ENCODE results near the gene FABP1.

Gene FABP1

DNA sequence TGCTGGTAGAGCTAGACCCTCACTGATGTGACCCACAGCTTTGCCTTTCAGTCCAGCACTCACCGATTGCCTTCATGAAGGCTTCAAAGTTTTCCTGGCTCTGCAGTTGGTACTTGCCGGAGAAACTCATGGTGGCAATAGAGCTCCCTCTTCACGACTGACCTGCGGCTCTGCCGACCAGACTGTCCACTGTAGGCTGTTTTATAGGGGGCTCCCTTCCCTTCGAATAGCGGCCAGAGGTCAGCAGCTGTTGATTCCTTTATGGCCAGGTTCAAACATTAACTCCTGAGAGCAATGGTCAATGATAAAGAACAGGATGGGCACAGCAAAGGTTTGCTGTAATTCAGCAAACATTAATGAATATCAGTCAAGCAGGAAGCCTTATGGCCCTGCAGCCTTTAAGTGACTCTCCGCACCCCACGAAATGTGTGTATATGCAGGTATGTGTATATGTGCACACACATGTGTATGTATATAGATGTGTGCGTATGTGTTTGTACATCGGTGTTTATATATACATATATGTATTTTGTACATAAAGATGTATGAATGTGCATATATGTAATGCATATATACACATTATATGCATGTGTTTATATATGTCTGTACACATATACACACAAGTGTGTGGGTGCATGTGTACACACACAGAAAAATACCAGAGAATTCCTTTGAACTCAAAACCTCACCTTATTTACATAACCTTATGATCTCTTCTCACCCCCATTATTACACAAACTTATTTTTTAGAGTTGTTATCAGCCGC lies at the start of gene FABP1:
Gene FABP1 (minus strand): TSS at position 175 of the 766 bp plus-strand sequence. CDS start 45 bp downstream, at position 130.
- DNase-seq: no peak

DNA sequence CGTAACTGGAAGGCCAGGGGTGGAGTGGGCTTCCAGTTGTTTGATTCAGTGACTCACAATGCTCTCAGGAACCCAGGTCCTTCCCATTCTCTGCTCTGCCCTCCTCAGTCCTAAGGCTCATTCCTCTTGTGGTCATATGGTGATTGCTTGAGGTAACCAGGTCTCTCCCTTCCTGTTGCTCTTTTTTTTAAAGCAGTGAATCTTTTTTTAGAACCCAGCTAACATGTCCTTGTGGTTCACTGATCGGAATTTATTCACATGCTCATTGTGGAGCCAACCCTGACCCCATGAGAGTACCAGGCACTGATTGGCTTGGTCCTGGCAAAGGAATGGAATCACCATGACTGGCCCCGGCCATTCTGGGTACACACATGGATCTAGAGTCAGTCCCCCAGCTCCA lies 49.7 kb upstream of the FABP1 start:
- no peak for DNase-seq

DNA sequence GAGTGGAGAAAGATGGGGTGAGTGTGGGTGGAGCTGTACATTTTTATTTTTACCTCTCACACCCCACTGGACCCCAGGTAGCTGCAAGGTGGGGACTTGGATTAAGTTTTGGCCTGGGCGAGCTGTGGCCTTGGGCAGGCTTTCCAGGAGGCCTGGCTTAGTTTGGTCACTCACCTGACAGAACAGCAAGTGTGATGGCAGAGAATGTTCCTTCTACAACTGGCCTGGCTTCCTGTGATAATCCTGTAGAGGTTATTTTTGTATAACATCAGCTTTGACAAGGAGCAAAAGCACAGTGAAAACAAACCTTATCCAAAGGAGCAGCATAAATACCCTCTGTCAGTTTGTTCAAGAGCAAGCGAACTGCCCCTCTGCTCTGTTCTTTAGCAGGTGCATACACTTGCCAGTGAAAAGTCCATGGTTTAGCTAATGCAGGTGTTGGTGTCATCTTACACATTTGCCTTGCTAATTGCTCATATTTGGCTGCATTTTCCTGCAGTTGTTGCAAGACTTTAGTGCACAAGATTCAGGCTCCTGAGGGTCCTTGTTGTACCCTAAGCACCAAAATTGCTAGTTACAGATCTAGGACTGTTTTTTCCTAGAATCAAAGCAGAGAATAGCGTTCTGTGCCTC lies 48.6 kb upstream of the FABP1 start:
- DNase-seq: no peak

DNA sequence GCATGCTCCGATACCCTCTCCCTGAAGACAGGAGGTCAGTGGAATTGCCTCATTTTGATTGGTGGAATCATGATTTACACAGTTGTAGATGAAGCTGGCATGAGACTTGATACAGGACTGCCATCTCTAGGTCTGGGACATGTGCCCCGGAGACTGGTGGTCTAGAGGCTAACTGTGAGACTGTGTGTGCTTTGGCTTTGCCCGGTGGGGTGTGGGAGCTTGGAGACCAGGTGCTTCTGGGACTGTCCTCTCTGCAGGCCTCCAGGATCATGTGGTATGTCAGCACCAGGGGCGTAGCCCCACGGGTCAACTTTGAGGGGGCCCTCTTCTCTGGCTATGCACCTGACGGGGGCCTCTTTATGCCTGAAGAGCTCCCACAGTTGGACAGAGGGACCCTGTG lies 45.0 kb upstream of the FABP1 start:
- DNase-seq: no peak

DNA sequence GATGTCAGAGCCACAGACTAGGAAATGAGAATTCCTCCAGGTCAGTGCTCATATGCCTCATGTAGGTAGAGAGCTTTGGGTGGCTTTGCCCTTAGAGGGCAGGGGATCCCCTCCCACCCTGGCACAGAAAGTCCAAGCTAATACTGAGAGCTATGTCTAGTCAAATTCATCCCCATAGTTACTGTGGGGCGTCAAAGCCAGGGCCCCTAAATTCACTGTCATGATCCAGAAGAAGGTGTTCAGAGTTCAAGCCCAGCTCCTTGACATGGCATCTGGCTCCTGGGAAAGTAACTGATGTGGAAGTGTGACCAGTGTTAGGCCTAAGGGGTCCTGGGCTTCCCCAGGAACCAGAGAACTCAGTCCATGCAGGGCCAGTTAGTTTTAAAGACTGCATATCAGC lies 44.1 kb upstream of the FABP1 start:
- DNase-seq: no peak

DNA sequence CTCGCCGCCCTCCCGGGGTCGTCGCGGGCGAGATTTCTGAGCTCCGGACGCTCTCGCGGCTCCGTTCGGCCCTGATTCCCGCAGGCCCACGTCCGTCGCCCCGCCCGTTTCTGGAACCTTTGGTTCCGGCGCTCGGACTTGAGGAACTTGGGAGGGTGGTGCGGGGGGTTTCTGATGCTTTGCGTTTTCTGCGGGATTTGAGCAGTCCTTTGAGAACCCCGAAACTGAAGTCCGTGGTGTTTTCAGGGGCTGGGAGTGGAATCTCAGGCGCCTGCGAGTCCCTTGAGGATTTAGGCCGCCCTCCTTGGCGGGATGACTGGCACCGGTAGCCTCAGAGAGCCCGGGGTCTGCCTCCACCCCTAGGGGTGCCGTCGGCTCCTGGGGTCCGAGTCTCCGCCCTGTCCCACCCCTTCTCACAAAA lies 42.6 kb upstream of the FABP1 start:
- DNase-seq: peak; percentile 37 to 54 (median 49)

DNA sequence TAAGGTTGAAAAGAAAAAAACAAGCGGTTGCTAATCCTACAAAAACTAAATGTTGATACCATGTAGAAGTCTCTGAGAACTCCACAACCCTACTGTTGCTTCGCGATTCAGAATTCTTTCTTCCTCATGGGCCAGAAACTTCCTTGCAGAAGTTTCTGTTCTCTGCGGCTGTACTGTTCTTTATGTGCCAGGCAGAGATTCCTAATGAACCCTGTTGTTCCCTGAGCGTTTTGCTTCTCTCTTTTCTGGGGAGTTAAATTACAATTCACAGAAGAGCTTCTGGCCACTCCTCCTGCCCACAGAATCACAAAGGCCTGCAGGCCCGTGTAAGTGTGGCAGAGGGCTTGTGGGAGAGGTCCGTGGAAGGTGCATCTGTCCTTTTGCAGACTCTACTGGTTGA lies 40.5 kb upstream of the FABP1 start:
- DNase-seq: no peak

DNA sequence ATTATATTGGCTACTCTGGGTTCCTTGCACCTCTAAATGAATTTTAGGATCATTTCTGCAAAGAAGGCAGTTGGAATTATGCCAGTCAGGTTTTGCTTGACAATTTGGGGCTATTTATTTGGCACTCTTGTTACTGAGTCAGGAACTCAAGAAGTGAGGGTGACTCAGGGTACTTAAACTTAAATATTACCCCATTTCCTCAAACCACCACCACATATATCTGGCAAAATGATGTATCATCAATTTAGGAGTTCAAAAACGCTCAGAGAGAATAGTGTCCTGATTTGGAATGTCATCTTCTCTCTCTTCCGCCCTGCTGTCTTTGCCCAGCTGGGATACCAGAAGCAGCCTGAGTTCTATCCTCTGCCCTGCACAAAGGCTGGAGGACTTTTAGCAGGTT lies 39.9 kb upstream of the FABP1 start:
- peak; percentile 26 to 71 (median 67) for DNase-seq

DNA sequence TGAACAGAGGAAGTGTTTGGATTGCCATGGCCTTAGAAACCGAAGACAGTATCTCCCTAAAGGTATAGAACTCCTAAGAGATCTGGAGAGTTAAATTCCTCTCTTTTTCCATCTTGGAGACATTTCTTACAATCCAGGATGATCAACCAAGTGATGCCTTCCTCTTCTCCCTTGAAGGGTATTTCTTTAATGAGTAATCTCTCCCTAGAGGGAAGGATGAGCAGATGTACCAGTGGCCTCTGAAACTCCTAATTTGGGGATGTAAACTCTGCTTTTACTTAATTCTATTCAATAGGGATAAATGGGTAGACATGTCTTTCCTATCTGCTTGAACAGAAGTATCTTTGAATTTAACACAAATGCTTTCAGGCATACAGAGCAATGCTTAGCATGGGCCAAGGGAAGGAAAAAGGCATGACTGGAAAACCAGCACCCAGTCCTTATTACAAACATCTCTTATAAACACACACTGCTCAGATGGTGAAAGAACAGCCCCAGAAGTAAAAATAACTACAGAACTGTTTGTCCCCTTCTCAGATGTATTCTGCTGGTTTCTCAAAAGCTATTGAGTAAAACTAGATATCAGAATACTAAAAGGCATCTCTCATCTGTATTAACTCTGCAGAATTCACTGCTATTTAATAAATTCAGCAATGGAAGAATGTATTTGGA lies 37.6 kb upstream of the FABP1 start:
- peak in 1 of 3 donors; percentile 40 for DNase-seq

DNA sequence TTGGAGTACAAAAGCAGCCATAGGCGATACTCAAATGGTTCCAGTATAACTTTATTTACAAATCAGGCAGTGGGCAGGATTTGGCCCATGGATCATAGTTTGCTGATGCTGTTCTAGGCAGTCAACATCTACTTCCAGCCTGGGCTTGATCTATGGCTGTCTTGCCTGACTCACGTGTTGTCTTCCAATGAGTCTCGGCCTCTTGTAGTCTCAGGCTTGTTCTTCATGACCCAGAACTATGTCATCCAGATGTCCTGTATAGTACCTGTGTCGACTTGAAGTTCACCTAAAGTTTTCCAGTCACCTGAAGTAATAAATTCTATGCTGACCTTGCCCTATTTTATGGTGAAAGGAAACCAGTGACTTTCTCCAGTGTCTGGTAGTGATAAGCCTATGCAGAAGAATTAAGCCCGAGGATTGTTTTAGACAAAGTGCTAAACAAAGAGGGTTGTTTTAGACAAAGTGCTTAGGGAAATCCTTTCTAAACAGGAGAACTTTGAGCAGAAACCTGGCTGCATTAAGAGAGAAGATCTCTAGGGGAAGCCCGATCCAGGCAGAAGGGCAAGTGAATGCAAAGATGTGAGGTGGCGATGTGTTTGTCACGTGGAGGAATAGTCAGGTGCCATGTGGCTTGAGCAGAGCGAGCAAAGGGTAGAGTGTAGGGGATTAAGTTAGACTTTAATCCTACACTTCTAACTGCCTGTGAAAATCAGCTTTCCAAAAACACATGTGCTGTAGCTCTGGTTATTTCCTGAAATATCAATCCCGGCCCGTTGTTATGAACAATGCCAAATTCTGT lies 33.8 kb upstream of the FABP1 start:
- no peak for DNase-seq

DNA sequence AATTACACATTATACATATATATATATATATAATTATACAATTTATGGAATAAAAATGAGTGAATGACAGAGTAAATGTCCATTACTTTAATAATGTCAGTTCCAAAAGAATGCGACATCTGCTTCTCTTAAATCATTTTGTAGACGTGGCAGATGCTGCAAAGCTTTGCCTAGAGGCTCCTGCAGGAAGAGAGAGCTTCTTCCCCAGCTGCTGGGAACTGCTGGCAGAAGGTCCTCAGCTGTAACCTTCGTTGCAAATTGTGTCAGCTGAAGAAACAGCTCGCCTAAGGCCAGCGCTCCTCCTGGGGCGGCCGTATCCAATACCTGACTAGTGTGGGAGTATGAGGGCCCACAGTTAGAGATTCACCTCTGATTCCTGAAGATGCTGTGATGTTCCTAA lies 32.7 kb upstream of the FABP1 start:
- DNase-seq: no peak

DNA sequence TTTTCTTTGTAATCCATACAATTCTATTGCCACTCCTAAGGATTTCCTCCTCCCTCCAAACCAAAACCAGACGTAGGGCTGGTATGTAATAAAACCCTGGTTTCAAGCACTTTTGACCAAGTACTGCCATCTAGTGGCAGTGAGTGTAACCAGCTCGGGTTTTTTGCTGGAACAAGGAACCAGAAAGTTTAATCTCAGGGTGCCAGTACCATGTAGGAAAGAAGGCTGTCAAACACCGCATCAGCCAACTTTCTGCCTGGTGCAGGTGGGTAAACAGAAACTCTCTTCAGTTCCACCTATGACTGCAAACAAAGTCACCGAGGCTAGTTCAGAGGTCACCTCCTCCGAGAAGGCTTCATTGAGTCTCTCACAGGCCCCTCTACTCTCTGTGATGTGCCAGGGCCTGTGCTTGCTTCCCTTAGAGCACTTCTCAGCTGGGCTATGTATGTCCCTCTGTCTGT lies 32.1 kb upstream of the FABP1 start:
- peak; percentile 77 to 89 (median 86) for DNase-seq

DNA sequence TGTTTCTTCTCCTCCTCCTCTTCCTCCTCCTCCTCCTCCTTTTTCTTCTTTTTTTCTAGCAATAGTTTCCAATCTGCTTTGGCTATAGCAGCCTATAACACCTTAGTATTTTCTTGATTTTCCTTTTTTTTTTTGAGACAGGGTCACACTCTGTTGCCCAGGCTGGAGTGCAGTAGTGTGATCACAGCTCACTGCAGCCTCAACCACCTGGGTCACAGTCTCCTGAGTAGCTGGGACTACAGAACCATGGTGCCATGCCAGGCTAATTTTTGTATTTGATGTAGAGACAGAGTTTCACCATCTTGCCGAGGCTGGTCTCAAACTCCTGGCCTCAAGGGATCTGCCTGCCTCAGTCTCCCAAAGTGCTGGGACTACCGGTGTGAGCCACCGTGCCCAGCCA lies 31.6 kb upstream of the FABP1 start:
- DNase-seq: no peak

DNA sequence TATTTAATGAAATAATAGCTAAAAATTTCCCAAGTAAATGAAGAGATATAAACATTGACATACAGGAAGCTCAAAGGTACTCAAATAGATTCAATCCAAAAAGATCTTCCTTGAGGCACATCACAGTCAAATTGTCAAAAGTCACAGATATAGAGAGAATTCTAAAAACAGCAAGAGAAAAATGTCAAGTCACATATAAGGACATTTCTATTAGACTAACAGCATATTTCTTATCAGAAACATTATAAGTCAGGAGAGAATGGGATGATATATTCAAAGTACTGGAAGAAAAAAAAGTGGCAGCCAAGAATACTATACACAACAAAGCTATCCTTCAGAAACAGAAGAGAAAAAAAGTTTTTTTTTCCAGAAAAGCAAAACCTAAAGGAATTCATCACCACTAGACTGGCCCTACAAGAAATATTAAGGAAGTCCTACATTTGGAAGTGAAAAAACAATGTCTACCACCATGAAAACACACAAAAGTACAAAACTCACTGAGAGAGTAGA lies 21.1 kb upstream of the FABP1 start:
- DNase-seq: no peak

DNA sequence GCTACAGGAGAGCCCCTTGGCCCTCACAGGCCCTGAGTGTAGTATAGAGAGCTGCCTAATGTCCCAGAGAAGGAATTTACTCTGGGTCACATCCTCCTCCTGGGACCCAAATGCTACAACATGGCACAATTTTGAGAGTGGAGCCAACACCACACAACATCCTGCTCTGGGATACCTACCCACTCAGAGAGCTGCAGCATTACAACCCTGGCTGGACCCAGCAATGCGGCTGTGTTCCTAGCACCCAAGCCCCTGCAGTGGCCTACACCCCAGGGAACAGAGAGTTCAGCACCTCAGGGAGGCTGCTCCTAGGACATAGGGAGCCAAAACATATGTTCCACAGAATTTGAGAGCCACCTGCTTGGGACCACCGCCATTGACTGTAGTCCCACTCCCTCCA lies 19.3 kb upstream of the FABP1 start:
- no peak for DNase-seq

DNA sequence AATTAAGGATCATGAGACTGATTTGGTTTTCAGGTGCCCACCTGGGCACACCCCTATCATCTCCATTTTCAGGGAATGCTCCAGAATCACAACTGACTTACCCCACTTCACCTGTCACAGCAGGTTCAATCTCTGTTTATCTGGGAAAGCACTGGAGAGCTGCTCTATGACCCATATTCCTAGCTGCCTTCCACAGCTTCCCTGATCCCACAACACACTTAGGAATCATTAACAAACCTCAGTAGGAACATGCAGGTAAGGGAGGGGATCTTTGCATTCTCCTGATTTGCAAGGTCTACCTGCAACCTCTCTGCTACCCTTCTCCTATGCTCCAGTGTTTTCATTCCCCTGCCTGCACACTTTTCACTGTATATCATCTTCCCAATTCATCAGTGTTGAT lies 18.7 kb upstream of the FABP1 start:
- DNase-seq: no peak

DNA sequence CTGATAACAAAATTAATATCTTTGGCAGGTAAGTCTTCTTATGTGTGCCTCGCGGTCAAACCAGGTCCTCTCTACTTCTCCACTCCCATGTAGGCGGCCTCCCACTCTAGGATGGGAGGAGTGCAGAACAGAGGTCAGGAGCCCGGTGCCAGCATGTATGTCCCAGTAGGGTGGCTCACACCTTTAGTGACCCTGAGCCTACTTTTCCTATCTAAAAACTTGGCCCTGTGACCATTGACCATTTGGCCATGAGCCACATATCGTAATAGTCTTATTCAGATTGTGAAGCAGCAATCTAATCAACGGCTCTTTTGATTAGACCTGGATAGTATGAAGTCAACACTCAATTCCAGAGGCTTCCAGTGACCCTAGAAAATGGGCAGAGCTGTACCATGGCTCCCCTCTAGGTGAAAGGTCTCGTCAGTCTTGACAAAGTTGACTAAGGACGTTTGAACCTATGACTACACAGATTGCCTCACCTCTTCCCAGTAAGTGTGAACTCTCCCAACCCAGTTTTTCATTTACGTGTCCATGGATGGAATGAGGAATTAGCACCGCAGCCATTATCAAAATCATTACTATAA lies 17.1 kb upstream of the FABP1 start:
- DNase-seq: no peak

DNA sequence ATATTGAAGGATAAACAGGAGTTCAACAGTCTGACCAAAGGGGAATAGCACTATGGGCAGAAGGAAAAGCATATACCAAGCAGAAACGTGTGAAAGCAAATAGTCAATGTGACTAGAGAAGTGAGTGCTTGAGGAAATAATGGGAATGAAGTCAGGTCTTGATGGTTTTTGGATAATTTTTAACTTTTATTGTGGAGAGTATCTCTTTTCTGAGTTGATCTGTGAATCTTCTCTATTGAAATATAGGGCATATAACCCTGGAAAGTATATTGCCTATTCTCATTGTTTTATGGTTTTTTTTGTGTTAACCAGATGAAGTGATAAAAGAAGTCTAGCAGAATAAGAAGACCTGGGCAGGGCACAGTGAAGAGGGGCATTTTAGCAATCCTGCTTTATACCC lies 16.4 kb upstream of the FABP1 start:
- no peak for DNase-seq

DNA sequence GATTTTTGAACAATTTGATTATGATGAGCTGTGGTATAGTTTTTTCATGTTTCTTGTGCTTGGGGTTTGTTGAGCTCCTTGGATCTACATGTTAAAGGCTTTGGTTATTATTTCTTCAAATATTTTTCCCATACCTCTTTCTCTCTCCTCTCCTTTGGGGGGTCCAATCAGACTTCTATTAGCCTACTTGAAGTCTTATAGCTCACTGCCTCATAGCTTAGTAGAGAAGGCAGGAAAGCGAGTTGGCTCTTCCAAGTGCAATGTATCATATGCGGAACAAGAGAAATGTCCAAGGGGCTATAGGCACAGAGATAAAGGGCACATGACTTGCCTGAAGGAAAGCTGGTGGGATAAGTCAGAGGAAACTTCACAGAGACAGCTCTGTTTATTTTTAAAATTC lies 14.1 kb upstream of the FABP1 start:
- no peak for DNase-seq

DNA sequence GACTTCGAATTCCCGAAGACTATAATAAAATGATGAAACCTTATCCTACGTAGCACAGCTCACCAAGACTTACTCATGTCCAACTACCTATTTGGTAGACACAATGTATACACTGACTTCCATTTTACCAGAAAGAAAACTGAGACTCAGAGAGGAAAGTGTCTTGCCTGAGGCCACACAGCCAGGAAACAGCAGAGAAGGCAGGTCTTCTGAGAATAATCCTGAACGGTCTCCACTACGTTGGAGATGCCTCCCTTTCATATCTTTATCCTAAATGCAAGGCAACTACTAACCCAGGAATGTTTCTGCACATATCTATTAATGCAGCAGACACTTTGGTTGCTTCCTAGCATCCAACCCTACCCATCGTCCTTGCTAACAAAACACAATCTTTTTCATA lies 11.9 kb upstream of the FABP1 start:
- DNase-seq: no peak

DNA sequence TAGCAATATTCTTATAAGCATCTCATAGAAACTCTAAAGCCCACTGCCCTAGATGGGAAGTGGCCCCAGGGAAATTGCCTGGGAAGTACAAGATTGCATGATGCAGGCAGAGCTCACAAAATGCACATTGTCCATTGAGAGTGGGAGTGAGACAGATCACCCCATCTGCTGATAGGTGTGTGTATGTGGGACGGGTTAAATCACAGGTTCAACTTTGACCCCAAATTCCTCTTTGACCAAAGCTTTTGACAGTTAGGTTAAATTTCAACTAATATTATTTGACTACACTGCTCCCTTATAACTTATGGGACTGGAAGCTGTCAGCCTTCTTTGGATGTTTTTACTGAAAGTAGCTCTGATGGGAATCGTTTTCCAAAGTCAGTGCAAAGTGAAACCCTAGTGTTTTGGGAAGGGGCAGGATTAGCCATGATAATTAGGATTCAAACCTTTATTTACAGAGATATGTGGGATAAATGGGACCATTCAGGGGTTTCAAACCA lies 11.4 kb upstream of the FABP1 start:
- peak; percentile 7 to 21 (median 14) for DNase-seq

DNA sequence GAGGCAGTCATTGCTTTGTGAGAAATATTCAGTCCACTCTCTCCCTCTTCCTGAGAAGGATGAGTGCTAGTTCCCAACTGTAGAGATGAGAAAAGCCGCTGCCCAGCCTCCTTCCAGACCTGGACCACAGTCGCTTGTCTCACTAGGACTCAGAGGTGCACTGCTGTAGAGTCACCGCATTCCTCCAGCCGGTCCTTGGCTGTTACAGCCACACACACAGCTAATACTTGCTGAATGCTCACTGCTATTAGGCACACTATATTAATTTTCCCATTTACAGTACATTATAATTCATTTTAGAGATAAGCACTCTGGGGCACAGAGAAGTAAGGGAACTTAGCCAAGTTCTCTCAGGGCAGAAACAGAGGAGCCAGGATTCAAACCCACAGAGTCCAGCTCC lies 10.0 kb upstream of the FABP1 start:
- DNase-seq: no peak
